HCT116 (cell line): ENCODE measurements around the gene PDZD8. TPM values are rescaled to one million over a fixed set of nuclear protein-coding genes. Genes with fewer than 3 reads are reported as not detected.

Experiments used
- ATAC-seq: fragments of 200-7000 bp; cut with Tn5 transposase; 2 replicates; pipeline ENCODE4 v1.9.1; 2020; ENCODE audit warnings: mild to moderate bottlenecking, moderate library complexity
- BruUV-seq: library from RNA; stranded (reverse); fragments of 400-500 nt; replicated peaks from 2 replicates; lab custom pipeline; 2021; lab: Mats Ljungman, UMichigan
- CTCF ChIA-PET: fragments of 300-600 bp; sonication (Branson Sonifier 250); formaldehyde crosslinking; loops from one replicate; lab custom pipeline; 2021; ENCODE audit warnings: antibody characterized with exemption; lab: Charles Lee
- POLR2A ChIA-PET: fragments of 300-600, 350-600 bp; sonication (Branson Sonifier 250); formaldehyde crosslinking; loops from one replicate; lab custom pipeline; 2021; ENCODE audit warnings: antibody characterized with exemption; lab: Charles Lee
- RAD21 ChIA-PET, 2 experiments: fragments of 300-600 bp; sonication (Branson Sonifier 250); formaldehyde crosslinking; loops; one replicate each; lab custom pipeline; 2023; ENCODE audit warnings: low total read pairs in 2 of 2; ENCODE audit not compliant: uncharacterized antibody in 2 of 2, unreplicated experiment in 2 of 2, low non-redundant PET in 1 of 2; lab: Charles Lee
- DNase-seq: peaks from one replicate; pipeline ENCODE4 v3.0.0-alpha.2; 2010; ENCODE audit warnings: low read depth, low spot score
- H2AFZ ChIP-seq: fragments of 200-600 bp; shearing (Covaris generic), sonication (generic); 2 replicates; pipeline ENCODE4 v1.6.1; 2017; ENCODE audit warnings: low read depth, mixed run types, mixed read lengths, antibody characterized with exemption, low read length; ENCODE audit not compliant: poor library complexity, severe bottlenecking
- H3K27ac ChIP-seq: 2 replicates; pipeline ENCODE4 v1.5.1; 2012; ENCODE audit warnings: low read depth, low read length
- H3K27me3 ChIP-seq: fragments of 200-600 bp; sonication (generic); 2 replicates; pipeline ENCODE4 v1.6.1; 2016; ENCODE audit warnings: mixed run types, low read length, mixed read lengths; ENCODE audit not compliant: insufficient read depth
- H3K36me3 ChIP-seq, 2 experiments: fragments of 200-500 bp in 1 of 2; fragments of 200-600 bp in 1 of 2; sonication (Bioruptor generic) in 1 of 2; sonication (generic) in 1 of 2; 2 replicates each; pipeline versions ENCODE4 v1.5.1 to v1.6.1; 2014 to 2016; ENCODE audit warnings: low read length in 2 of 2, inconsistent platforms in 1 of 2, mixed read lengths in 1 of 2, mixed run types in 1 of 2; ENCODE audit not compliant: insufficient read depth in 2 of 2, control insufficient read depth in 1 of 2
- H3K4me1 ChIP-seq, 2 experiments: fragments of 200-600 bp in 1 of 2; sonication (generic) in 1 of 2; 2 replicates each; pipeline versions ENCODE4 v1.5.1 to v1.6.1; 2012 to 2017; ENCODE audit warnings: low read length in 2 of 2, inconsistent platforms in 1 of 2, mild to moderate bottlenecking in 1 of 2, mixed read lengths in 1 of 2, mixed run types in 1 of 2, moderate library complexity in 1 of 2; ENCODE audit not compliant: insufficient read depth in 2 of 2, control insufficient read depth in 1 of 2
- H3K4me2 ChIP-seq: fragments of 200-600 bp; sonication (generic); 2 replicates; pipeline ENCODE4 v1.6.1; 2017; ENCODE audit warnings: mixed run types, low read length, mixed read lengths
- H3K4me3 ChIP-seq, 2 experiments: fragments of 200-600 bp in 1 of 2; sonication (generic) in 1 of 2; replicated peaks in 1 of 2; 2 replicates each; pipeline ENCODE4 v1.5.1; 2011 to 2016; ENCODE audit warnings: low read length in 2 of 2, control low read depth in 1 of 2, low read depth in 1 of 2, mild to moderate bottlenecking in 1 of 2, mixed read lengths in 1 of 2, mixed run types in 1 of 2
- H3K79me2 ChIP-seq: fragments of 200-600 bp; sonication (generic); 2 replicates; pipeline ENCODE4 v1.6.1; 2017; ENCODE audit warnings: mild to moderate bottlenecking, mixed run types, low read length, moderate library complexity, mixed read lengths; ENCODE audit not compliant: insufficient read depth
- H3K9ac ChIP-seq: fragments of 200-600 bp; sonication (generic); 2 replicates; pipeline ENCODE4 v1.6.1; 2016; ENCODE audit warnings: low read length, mixed read lengths
- H3K9me2 ChIP-seq: fragments of 200-600 bp; sonication (generic), shearing (Covaris generic); 2 replicates; pipeline ENCODE4 v1.6.1; 2017; ENCODE audit warnings: mixed run types, mild to moderate bottlenecking, moderate library complexity; ENCODE audit not compliant: insufficient read depth
- H3K9me3 ChIP-seq, 2 experiments: fragments of 200-500 bp in 1 of 2; fragments of 200-600 bp in 1 of 2; sonication (Bioruptor generic) in 1 of 2; sonication (generic) in 1 of 2; 2 replicates each; pipeline ENCODE4 v1.6.1; 2014 to 2017; ENCODE audit warnings: low read length in 2 of 2, mixed read lengths in 2 of 2, inconsistent platforms in 1 of 2, low read depth in 1 of 2, mild to moderate bottlenecking in 1 of 2, mixed run types in 1 of 2, moderate library complexity in 1 of 2; ENCODE audit not compliant: control insufficient read depth in 1 of 2, insufficient read depth in 1 of 2
- H4K20me1 ChIP-seq: fragments of 200-600 bp; sonication (generic), shearing (Covaris generic); 2 replicates; pipeline ENCODE4 v1.6.1; 2017; ENCODE audit warnings: mixed run types, mild to moderate bottlenecking, moderate library complexity; ENCODE audit not compliant: insufficient read depth
- CBX3 ChIP-seq: IDR thresholded peaks from 2 replicates; pipeline ENCODE4 v1.6.1; 2012; ENCODE audit warnings: low read depth
- CEBPB ChIP-seq: IDR thresholded peaks from 2 replicates; pipeline ENCODE4 v1.6.1; 2012; ENCODE audit warnings: low read depth
- EGR1 ChIP-seq: IDR thresholded peaks from 2 replicates; pipeline ENCODE4 v1.6.1; 2012; ENCODE audit warnings: low read depth
- ELF1 ChIP-seq: IDR thresholded peaks from 2 replicates; pipeline ENCODE4 v1.6.1; 2012; ENCODE audit warnings: low read depth, borderline replicate concordance
- EZH2 ChIP-seq: fragments of 200-600 bp; sonication (generic); IDR thresholded peaks from 2 replicates; pipeline ENCODE4 v1.6.1; 2017; ENCODE audit warnings: antibody characterized with exemption, mixed run types
- POLR2A ChIP-seq: IDR thresholded peaks from 2 replicates; pipeline ENCODE4 v1.7.0; 2011; ENCODE audit warnings: borderline replicate concordance; ENCODE audit not compliant: insufficient read depth, insufficient read length; ENCODE audit errors: extremely low read depth
- RAD21 ChIP-seq: IDR thresholded peaks from 2 replicates; pipeline ENCODE4 v1.6.1; 2012; ENCODE audit warnings: low read depth, mild to moderate bottlenecking
- SP1 ChIP-seq: IDR thresholded peaks from 2 replicates; pipeline ENCODE4 v1.6.1; 2012; ENCODE audit warnings: low read depth
- SRF ChIP-seq: IDR thresholded peaks from 2 replicates; pipeline ENCODE4 v1.6.1; 2012; ENCODE audit warnings: low read depth
- TCF7L2 ChIP-seq: IDR thresholded peaks from 2 replicates; pipeline ENCODE4 v1.7.0; 2011; ENCODE audit warnings: borderline replicate concordance, inconsistent platforms; ENCODE audit not compliant: insufficient read depth, insufficient read length; ENCODE audit errors: extremely low read depth
- ZFX ChIP-seq: fragments of 450-650 bp; IDR thresholded peaks from 2 replicates; pipeline ENCODE4 v1.6.1; 2017
- ZNF274 ChIP-seq: fragments of 200-500 bp; sonication (Bioruptor generic); IDR thresholded peaks from 2 replicates; pipeline ENCODE4 v1.6.1; 2014; ENCODE audit warnings: mild to moderate bottlenecking, low read depth, low read length, inconsistent platforms
- intact Hi-C: fragments of 100-400 bp; cut with micrococcal nuclease; formaldehyde crosslinking; loops from 2 replicates; pipeline ENCODE4 v1.10.0; 2022
- total RNA-seq: library from RNA; stranded (reverse); gene quantifications from one replicate; pipeline ENCODE4 v1.2.1, GENCODE V29; 2021; ENCODE audit not compliant: unreplicated experiment
- TF ChIP-seq, protein P1 (sequence below): IDR thresholded peaks from 2 replicates; pipeline ENCODE4 v1.6.1; 2012; ENCODE audit warnings: low read depth
- TF ChIP-seq, protein P2 (sequence below), 3 experiments: fragments of 200-600 bp in 1 of 3; sonication (generic) in 1 of 3; IDR thresholded peaks in 2 of 3; conservative IDR thresholded peaks in 1 of 3; 2 replicates each; pipeline ENCODE4 v1.5.1; 2012 to 2017; ENCODE audit warnings: low read depth in 2 of 3, low read length in 2 of 3, antibody characterized with exemption in 1 of 3, borderline replicate concordance in 1 of 3, control low read depth in 1 of 3, mild to moderate bottlenecking in 1 of 3, mixed read lengths in 1 of 3, mixed run types in 1 of 3, moderate library complexity in 1 of 3; ENCODE audit not compliant: insufficient read depth in 1 of 3
- TF ChIP-seq, protein P3 (sequence below): IDR thresholded peaks from 2 replicates; pipeline ENCODE4 v1.6.1; 2012
- TF ChIP-seq, protein P4 (sequence below): IDR thresholded peaks from 2 replicates; pipeline ENCODE4 v1.6.1; 2012

Gene PDZD8
- total RNA-seq, 1 experiment from 2014 or later, result 61.7 TPM

- no peaks in the 10 kb centered on the region for H4K20me1 ChIP-seq
- H3K4me1 ChIP-seq, result peaks cover 12 to 13% of the 10 kb centered on the region in 2 experiments
- no peaks in the 10 kb centered on the region for H3K9me3 ChIP-seq
- H2AFZ ChIP-seq, result no peak overlapping the region
- no peaks in the 10 kb centered on the region for H3K36me3 ChIP-seq
- no peaks in the 10 kb centered on the region for H3K9me2 ChIP-seq
- no peak for DNase-seq
- H3K4me2 ChIP-seq, result no peak overlapping the region
- ChIA-PET RAD21 (interaction anchor here in 1 of 2 experiments (1.1 kb wide), 1 partner anchor 9 kb away, joined by 3 read pairs; no protein-coding TSS in a partner anchor), POLR2A (no interaction called here), CTCF (interaction anchor here (1.4 kb wide), 1 partner anchor 52 kb away, joined by 4 read pairs; no protein-coding TSS in a partner anchor)
- no peaks in the 10 kb centered on the region for H3K79me2 ChIP-seq
- H3K4me3 ChIP-seq, result no peak overlapping the region
- BruUV-seq, result no TSS peak
- TF ChIP-seq EZH2 (no peak), SRF (no peak), ZNF274 (no peak), CBX3 (no peak), TCF7L2 (no peak), ZFX (no peak), ELF1 (no peak), CEBPB (no peak), SP1 (no peak), EGR1 (no peak), POLR2A (no peak), RAD21 (no peak)
- TF ChIP-seq, protein P1, sequence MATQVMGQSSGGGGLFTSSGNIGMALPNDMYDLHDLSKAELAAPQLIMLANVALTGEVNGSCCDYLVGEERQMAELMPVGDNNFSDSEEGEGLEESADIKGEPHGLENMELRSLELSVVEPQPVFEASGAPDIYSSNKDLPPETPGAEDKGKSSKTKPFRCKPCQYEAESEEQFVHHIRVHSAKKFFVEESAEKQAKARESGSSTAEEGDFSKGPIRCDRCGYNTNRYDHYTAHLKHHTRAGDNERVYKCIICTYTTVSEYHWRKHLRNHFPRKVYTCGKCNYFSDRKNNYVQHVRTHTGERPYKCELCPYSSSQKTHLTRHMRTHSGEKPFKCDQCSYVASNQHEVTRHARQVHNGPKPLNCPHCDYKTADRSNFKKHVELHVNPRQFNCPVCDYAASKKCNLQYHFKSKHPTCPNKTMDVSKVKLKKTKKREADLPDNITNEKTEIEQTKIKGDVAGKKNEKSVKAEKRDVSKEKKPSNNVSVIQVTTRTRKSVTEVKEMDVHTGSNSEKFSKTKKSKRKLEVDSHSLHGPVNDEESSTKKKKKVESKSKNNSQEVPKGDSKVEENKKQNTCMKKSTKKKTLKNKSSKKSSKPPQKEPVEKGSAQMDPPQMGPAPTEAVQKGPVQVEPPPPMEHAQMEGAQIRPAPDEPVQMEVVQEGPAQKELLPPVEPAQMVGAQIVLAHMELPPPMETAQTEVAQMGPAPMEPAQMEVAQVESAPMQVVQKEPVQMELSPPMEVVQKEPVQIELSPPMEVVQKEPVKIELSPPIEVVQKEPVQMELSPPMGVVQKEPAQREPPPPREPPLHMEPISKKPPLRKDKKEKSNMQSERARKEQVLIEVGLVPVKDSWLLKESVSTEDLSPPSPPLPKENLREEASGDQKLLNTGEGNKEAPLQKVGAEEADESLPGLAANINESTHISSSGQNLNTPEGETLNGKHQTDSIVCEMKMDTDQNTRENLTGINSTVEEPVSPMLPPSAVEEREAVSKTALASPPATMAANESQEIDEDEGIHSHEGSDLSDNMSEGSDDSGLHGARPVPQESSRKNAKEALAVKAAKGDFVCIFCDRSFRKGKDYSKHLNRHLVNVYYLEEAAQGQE, result no peak
- TF ChIP-seq, protein P2, sequence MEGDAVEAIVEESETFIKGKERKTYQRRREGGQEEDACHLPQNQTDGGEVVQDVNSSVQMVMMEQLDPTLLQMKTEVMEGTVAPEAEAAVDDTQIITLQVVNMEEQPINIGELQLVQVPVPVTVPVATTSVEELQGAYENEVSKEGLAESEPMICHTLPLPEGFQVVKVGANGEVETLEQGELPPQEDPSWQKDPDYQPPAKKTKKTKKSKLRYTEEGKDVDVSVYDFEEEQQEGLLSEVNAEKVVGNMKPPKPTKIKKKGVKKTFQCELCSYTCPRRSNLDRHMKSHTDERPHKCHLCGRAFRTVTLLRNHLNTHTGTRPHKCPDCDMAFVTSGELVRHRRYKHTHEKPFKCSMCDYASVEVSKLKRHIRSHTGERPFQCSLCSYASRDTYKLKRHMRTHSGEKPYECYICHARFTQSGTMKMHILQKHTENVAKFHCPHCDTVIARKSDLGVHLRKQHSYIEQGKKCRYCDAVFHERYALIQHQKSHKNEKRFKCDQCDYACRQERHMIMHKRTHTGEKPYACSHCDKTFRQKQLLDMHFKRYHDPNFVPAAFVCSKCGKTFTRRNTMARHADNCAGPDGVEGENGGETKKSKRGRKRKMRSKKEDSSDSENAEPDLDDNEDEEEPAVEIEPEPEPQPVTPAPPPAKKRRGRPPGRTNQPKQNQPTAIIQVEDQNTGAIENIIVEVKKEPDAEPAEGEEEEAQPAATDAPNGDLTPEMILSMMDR (IDR thresholded peaks at IDR 0.05 in 2 of 3, conservative IDR thresholded peaks at IDR 0.05 in 1 of 3; ENCODE audit: borderline replicate concordance in 1 of 3, insufficient read depth in 1 of 3, low read depth in 2 of 3, low read length in 2 of 3), result no peak
- TF ChIP-seq, protein P3, sequence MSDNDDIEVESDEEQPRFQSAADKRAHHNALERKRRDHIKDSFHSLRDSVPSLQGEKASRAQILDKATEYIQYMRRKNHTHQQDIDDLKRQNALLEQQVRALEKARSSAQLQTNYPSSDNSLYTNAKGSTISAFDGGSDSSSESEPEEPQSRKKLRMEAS, result no peak
- TF ChIP-seq, protein P4, sequence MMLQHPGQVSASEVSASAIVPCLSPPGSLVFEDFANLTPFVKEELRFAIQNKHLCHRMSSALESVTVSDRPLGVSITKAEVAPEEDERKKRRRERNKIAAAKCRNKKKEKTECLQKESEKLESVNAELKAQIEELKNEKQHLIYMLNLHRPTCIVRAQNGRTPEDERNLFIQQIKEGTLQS, result no peak
- TF ChIP-seq, all 23 proteins: peak for 0
- Histone ChIP-seq H3K27me3 (no peaks in the 10 kb centered on the region), H3K27ac (no peak overlapping the region), H3K9ac (no peak overlapping the region)
- ATAC-seq, result no peak
- intact Hi-C loops, result no loop called here
Observed at GRCh38 chr10:117266812-117267211, 108.4 kb downstream of the PDZD8 start.
